Anterior cingulate cortex (tissue), 58 donors: ENCODE results near the gene ANKRD61.
"Not testable (repeated sequence)": the region's sequence is repeated elsewhere in the genome, so short reads cannot be mapped to it uniquely, and the experiment has no call there.

Source experiments
- DNase-seq, 58 donors: peaks; one replicate each; lab custom pipeline; 2025; lab: John Stamatoyannopoulos, UW

The ANKRD61 gene

DNA sequence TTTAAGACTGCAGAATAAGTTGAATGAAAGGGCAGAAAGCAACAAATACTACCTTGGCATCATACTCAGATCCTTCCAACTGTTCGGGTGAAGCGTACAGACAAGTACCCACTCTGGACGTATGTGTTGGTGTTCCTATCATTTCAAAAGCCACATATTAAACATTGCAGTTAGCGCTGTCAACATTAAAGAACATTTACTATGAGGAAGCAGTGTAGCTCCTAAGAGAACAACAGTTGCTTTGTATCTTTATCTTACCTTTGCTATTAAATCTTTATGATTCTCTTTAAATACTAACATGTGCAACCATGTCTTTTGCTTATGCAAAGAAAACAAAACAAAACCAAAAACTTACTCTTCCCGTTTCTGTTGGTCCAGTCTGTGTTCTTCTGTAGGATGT, 2.6 kb upstream of the ANKRD61 start:
- no peak for DNase-seq

DNA sequence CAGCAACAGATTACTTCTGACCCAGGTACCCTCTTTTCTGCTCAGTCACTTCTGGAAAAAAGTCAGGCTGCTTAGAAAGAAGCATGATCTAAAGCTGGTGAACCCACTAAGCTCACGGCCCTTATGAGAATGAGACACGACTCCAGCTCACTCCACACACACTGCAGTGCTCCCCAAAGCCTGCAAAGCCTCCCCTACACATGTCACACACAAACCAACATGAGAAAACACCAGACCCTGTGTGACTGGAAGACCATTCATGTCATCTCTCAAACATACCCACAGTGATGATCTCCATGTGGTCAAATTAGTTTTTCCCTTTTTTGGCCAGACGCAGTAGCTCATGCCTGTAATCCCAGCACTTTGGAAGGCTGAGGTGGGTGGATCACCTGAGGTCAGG, 391 bp downstream of the ANKRD61 start:
- no peak for DNase-seq

DNA sequence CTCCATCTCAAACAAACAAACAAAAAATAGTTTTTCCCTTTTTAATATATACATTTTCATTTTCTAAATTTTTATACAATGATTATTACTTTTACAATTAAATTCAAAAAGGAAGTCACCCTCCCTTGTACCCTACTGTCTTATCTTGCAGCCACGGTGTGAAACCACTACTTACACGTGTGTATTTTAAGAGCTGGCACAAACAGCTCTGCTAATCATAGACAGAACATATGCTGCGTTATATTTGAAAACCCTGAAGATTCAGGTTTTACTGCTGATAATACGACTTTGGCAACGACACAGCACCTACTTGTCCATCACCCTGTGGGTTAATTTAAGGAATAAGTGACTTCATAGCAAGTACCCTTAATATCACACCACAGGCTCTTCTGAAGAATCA, 991 bp downstream of the ANKRD61 start:
- peak in 3 of 58 donors; percentile 1 to 16 (median 4) for DNase-seq

DNA sequence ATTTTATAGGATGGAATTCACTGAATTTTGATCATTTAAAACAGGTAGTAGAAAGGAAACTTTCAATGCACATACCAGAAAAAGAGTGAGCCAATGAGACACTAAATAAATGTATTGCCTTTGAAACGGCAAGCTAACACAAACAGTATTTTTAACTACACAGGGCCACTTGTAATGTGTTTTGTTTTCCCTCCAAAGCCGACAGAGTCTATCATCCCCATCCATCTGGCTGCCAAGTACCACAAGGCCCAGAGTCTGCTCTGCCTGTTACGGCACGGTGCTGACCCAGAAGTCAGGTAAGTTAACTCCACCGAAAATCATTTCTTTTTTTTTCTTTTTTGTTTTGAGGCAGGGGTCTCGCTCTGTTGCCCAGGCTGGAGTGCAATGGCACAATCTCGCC, 1.5 kb downstream of the ANKRD61 start:
- DNase-seq: no peak

DNA sequence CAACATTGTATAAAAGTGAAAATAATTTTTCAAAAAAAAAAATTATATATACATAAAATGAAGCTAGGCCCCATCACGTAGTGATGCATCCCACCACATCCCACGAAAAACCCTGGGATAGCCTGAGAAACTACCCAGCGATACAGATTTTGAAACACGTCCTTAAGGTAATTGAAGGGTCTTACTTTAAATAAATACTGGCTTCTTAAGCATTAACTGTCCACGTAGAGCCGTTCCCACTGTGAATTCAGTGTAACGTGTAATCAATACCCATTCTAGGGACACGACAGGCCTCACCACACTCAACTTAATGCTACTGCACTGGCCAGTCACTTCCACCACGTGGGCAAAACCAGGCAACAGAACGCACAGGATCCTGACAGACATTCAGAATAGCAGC, 4.0 kb downstream of the ANKRD61 start:
- DNase-seq: no peak

DNA sequence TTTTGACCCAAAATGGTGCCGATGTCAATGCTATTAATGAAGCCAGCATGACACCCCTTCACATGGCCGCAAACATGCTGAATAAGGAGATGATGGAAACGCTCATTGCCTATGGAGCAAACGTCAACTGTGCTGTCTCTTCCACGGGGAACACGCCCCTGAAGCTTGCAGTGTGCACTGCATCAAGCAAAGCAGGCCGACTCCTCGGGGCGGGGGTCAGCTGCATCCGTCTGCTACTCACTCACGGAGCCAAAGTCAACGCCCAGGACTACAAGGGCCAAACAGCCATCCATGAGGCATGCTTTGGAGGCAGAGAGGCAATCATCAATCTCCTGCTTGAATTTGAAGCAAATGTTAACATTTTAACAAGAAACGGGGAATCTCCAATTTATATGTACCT, 4.5 kb downstream of the ANKRD61 start:
- DNase-seq: no peak

DNA sequence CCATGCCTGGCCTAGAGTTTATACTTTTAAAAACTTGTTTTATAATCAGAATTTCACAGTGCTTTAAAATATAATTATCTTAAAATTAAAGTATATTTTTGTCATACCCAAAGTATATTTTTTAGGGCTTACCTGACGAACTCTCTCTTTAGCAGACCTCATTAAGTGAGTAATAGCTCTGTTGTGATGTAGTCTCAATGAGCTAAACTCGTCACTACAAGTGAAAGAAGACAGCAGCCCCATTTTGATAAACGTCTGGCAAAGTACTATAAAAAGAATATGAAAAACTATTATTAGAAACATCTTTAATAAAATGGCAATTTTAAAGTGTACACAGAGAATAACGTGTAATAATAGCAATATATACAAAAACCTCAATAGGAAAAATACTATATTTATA, 18.6 kb downstream of the ANKRD61 start:
- DNase-seq: no peak

DNA sequence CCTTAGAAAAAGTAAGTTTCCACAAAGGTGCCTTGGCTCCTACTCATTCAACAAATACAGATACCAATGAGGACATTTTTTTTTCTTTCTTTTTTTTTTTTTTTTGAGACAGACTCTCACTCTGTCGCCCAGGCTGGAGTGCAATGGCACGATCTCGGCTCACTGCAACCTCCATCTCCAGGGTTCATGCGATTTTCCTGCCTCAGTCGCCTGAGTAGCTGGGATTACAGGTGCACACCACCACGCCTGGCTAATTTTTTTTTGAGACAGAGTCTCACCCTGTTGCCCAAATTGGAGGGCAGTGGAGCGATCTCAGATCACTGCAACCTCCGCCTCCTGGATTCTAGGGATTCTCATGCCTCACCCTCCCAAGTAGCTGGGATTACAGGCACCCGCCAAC, 20.0 kb downstream of the ANKRD61 start:
- DNase-seq: not testable (repeated sequence)

DNA sequence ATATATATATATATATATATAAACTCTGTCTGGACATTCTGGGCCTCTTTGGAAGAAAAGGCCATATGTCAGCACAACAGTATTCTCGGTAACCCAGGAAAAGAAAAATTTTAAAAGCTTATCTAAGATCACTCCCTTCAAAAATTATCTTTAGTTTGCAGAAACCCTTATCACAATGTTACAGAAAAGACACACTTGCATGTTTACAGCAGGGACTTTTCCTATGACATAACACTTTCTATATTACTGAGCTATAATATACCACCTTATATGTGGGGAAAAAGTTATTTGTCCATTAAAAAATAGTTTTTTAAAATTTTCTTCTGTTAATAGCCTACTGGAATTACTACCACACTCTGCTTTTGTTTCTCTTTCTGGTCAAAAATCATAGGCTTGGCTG, 25.4 kb downstream of the ANKRD61 start:
- DNase-seq: no peak

DNA sequence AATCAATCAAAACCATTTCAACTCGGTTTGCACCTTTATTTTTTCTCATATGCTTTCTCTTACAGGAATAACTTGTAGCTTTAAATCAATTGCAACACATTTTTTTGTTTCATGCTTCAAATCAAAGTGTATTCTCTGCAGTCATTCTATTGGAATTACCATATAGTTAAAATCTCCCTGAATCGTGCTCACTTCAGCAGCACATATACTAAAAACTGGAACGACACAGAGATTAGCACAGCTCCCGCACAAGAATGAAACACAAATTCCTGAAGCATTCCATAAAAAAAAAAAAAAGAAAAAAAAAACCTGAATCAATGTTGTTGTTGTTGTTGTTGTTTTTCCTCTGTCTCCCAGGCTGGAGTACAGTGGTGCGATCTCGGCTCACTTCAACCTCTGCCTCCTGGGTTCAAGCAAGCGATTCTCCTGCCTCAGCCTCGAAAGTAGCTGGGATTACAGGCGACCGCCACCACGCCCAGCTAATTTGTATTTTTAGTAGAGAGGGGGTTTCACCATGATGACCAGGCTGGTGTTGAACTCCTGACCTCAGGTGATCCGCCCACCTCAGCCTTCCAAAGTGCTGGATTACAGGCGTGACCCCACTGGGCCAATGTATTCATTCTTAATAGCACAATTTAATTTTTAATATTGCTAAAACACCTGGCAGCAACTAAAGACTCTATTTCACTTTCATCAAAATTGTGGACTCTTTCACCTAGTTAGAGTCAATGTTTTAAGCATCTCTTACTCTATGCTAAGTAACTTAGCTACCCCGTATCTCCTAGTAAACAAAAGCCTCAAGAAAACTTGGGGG, 26.3 kb downstream of the ANKRD61 start:
- no peak for DNase-seq

DNA sequence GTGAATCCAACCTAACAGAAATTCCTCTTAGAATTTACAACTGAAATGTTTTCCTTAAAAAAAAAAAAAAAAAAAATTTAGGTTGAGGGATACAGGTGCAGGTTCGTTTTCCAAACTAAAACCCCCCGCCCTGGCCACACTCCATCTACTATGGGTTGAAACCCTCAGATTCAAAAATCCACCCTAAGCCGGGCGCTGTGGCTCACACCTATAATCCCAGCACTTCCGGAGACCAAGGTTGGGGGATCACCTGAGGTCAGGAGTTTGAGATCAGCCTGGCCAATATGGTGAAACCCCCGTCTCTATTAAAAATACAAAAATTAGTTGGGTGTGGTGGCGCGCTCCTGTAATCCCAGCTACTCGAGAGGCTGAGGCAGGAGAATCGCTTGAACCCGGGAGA, 28.8 kb downstream of the ANKRD61 start:
- DNase-seq: not testable (repeated sequence)

DNA sequence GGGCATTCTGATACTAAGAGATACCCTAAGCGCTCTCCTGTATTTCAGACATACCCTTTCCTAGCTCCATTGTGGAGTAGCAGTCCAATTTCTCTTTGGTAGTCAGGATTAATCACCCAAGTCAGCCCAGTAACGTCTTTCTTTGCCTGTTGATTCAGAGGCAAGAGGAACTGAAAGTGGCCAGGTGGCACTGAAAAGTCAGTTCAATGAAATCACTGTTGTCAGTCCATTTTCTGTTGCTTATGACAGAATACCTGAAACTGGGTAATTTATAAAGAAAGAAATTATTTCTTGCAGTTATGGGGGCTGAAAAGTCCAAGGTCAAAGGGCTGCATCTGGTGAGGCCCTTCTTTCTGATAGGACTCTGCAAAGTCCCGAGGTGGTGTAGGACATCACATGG, 40.2 kb downstream of the ANKRD61 start:
- no peak for DNase-seq

DNA sequence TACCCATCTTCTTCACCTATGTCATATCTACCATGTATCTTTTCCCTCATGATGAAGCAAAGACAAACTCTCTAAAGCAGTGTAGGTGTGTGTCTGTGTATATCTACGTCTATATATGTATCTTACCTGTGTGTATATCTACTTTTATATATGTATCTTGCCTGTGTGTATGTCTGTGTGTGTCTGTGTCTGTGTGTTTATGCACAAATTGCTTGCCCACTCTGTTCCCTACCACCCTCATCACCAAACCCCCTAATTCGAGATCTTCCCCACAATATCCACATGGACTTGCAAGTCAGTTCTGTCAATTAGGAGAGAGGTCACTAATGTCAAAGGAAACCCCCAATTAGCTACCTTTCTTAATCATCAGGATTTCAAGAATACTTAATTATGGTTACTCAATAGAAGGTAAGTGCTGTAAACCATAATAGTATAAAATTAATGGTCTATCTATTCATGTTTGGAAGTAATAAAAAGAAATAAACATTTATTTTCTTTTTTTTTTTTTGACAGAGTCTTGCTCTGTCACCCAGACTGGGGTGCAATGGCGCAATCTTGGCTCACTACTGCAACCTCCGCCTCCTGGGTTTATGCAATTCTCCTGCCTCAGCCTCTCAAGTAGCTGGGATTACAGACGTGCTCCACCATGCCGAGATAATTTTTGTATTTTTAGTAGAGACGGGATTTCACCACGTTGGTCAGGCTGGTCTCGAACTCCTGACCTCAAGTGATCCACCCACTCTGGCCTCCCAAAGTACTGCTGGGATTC, 43.6 kb downstream of the ANKRD61 start:
- no peak for DNase-seq

DNA sequence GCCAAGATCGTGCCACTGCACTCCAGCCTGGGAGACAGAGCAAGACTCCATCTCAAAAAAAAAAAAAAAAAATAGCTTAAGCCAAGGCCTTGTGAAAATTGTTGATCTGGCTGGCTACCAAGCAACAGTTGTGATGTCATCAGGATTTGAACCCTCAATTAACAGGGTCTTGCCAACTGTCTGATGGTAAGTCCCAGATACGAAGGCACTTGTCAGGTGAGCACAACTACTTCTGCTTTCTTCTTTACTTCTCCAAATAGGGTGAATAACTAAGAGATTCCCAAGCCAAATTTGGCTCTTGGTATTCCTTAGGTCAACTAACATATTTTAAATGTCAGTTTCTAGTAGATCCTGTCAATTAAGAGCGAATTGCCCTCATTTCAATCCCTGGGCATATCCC, 47.4 kb downstream of the ANKRD61 start:
- no peak for DNase-seq

DNA sequence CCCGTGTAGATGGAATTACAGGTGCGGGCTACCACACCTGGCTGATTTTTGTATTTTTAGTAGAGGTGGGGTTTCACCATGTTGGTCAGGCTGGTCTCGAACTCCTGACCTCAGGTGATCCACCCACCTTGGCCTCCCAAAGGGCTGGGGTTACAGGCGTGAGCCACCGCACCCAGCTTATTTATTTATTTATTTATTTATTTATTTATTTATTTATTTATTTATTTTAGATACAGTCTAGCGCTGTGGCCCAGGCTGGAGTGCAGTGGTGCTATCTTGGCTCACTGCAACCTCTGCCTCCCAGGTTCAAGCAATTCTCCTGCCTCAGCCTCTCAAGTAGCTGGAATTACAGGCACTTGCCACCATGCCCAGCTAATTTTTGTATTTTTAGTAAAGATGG, 51.9 kb downstream of the ANKRD61 start:
- not testable (repeated sequence) for DNase-seq
